Activated CD4-positive, CD25-positive, alpha-beta regulatory T cell (primary cell): ENCODE data around the gene FFAR1.
"Not testable (repeated sequence)": the region's sequence is repeated elsewhere in the genome, so short reads cannot be mapped to it uniquely, and the experiment has no call there.

Experiments used
- DNase-seq, 4 experiments: peaks; one replicate each; lab custom pipeline; 2025; lab: John Stamatoyannopoulos, UW

The FFAR1 gene

DNA sequence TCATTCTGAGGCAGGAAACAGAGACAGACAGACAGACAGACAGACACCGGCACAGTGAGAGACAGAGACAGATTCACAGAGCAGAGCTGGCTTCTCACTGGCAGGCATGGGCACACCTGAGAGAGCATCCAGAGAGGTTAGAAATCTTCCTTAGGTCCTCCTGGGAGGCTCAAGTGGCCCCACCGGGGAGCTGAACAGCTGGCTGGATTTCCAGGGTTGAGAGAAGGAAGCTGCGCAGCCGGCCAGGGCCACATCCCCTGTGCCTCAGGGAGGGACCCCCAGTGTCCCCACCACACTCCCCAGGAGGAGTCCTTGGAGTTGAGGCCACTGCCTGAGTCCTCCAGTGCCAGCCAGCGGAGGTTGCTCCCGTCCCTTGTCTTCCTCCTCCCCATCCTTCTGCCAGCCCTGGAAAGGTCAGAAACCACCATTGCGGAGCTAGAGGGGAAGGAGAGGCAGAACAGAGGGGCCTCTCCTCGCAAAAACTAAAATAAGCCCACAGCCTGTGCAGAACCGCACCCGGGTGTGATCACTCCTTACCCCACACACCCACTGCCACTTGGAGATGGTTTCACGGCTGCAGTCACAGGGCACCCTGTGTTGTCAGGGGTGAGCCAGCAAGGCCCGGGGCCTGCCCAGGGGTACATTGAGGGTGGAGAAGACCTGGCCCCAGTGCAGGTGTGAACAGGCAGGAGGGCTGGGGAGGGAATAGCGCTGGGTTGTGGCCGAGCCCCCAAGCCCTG is 14.7 kb downstream of the FFAR1 start:
- DNase-seq, result no peak

DNA sequence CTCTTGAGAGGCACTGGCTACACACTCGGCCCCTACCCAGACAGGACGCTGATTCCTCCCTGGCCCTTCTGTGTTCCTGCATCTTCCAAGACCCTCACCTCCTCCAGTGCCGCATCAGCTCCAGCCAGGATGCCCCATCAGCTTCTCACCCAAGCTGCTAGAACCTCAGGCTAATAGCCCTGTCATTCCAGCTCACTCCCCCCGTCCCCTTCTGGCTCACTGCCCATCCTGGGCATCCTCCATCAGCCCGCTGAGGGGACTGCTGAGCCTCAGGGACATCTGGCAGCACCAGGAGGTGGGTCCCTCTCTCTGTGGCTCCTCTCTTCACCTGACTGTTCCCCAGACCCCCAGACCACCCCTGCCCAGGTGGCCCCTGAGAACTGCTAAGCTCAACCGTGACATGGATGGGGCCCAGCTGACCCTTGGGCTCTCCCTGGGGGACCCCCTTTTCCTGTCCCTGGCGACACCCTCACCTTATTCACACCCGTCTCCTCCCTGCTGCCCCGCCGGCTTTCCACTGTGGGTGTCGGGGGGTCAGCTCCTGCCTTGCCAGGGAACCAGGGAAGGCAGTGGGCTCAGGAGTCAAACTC is 15.4 kb downstream of the FFAR1 start:
- no peak for DNase-seq

DNA sequence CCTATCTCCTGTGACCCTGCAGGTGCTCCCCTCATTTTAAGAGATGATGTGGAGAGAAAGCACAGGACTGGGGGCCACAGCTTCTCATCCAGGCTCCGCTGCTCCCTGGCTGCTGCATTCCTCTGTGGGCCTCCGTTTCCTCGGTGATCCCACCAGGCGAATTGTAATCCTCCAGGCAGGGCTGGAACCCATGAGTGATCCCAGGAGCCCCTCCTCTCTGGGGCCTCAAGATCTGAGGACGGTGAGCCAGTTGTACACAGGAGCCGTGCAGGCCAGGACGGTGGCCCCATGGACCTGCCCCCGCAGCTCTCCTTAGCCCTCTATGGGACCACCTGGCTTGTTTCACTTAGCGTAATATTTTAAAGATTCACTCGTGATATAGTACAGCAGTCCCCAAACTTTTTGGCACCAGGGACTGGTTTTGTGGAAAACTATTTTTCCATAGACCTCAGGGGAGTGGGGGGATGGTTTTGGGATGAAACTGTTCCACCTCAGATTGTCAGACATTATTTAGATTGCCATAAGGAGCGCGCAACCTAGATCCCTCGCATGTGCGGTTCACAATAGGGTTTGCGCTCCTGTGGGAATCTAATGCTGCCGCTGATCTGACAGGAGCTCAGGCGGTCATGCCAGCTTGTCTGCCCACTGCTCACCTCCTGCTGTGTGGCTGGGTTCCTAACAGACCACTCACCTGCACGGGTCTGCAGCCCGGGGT is 16.2 kb downstream of the FFAR1 start:
- DNase-seq, result no peak

DNA sequence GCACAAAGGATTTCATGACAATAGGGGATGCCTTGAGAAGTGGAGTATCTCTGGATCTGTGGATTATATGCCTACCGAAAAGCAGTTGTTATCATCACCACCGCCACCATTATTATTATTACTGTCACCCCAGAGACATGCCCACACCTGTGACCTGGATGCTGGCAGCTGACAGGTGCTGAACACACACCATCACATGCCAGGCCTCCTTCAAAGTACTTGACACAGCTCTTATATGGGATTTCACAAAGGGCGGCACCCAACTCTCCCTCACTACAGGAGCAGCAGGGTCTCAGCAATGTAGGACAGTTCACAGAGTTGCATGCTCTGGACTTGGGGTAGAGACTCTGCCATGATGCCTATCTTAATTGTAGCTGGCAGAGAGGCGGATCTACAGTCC is 17.6 kb downstream of the FFAR1 start:
- DNase-seq, result no peak

DNA sequence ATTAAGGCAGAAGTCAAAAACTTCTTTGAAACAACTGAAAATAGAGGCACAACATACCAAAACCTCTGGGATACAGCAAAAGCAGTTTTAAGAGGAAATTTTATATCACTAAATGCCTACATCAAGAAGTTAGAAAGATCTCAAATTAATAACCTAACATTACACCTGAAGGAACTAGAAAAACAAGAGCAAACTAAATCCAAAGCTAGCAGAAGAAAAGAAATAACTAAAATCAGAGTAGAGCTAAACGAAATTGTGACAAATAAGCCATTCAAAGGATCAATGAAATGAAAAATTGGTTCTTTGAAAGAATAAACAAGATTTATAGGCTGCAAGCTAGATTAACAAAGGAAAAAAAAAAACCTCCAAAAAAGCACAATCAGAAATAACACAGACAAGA is 20.7 kb downstream of the FFAR1 start:
- no peak for DNase-seq

DNA sequence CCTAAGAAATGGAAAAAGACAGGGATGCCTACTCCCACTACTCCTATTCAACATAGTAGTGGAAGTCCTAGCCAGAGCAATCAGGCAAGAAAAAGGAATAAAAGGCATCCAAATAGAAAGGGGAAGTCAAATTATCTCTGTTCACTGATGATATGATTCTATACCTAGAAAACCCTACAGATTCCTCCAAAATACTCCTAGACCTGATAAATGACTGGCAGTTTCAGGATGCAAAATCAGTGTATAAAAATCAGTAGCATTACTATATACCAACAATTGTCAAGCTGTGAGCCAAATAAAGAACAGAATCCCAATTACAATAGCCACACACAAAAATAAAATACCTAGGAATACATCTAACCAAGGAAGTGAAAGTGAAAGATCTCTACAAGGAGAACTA is 21.8 kb downstream of the FFAR1 start:
- DNase-seq, result no peak

DNA sequence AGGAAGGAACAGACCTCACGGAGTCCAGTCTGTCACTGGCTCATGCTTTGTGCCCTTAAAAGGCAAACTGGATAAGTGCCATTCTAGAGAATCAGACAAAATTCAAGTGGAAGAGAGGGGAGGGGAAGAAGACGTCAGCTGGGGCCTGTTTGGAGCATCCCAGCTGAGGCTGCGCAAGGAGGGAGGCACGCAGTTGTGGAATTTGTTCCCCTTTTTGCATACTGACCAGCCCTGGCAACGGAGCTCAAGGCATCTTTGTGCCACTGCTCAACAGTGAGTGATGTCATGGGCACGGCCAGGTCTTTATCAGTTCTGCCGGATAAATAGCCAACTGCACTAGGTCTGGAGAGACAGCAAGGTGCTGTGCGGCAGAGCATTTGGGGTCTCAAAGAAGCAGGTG is 23.0 kb downstream of the FFAR1 start, which contains the start of gene GPR42:
Gene GPR42, plus strand, starts transcription at position 347 of the 400 bp plus-strand sequence. CDS start 292 bp downstream, outside the sequence.
- no peak for DNase-seq

DNA sequence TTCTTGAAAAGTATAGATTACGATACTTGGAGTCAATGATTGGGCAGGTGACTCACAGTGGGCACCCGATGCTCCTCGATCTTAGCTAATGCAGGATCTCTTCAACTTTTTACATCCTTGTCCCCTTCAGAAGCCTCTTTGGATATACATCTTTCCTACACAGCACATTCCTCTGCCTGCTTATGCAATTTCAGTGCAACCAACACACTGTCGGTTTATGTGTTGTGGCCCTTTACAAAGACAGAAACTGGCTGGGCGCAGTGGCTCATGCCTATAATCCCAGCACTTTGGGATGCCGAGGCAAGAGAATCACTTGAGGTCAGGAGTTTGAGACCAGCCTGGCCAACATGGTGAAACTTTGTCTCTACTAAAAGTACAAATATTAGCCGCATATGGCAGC is 25.8 kb downstream of the FFAR1 start:
- DNase-seq, result no peak

DNA sequence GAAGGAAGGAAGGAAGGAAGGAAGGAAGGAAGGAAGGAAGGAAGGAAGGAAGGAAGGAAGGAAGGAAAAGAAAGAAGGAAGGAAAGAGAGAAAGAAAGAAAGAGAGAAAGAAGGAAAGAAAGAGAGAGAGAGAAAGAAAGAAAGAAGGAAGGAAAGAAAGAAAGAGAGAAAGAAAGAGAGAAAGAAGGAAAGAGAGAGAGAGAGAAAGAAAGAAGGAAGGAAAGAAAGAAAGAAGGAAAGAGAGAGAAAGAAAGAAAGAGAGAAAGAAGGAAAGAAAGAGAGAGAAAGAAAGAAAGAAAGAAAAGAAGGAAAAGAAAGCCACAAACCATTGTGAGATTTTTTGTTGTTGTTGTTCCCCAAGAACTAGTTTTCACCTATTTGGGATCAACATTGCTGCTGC is 26.3 kb downstream of the FFAR1 start:
- not testable (repeated sequence) for DNase-seq

DNA sequence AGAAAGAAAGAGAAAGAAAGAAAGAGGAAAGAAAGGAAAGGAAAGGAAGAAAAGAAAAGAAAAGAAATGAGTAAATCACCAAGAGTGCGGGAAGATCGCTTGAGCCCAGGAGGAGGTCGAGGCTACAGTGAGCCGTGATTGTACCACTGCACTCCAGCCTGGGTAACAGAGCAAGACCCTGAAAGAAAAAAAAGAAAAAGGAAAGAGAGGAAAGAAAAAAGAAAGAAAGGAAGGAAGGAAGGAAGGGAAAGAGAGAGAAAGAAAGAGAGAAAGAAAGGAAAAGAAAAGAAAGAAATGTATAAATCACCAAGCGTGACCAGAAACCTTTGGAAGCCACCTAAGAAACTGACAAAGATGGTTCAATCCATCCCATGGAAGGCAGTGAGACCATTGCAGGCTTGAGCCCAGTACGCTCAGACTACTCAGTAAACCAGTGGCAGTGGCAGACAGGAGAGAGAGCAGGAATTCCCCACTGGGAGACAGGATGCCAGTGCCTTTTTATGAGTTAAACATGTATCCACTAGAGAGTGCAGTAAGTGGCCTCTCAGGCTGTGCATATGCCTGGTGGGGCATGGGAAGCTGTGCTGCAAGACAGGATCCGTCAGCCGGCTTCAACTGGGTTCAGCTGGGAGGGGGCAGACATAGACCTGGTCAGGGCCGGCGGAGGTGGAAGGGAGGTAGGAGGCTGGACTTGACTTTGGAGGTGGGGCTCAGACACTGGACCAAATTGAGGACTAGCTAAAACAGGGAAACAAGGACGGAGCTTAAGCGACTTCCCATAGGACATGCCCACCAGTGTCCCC is 28.0 kb downstream of the FFAR1 start:
- no peak for DNase-seq

DNA sequence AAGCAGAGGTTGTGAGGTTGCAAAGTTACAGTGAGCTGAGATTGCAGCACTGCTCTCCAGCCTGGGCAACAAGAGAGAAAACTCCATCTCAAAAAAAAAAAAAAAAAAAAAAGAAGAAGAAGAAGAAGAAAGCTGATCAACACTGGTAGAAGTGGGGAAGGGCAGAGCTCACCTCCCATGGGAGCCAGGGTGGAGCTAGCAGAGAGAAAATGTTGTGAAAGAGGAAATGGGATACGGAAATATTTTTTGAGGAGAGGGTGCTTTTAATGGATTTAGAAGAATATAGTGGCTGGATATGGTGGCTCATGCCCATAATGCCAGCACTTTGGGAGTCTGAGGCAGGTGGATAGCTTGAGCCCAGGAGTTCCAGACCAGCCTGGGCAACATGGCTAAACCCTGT is 30.0 kb downstream of the FFAR1 start:
- no peak for DNase-seq

DNA sequence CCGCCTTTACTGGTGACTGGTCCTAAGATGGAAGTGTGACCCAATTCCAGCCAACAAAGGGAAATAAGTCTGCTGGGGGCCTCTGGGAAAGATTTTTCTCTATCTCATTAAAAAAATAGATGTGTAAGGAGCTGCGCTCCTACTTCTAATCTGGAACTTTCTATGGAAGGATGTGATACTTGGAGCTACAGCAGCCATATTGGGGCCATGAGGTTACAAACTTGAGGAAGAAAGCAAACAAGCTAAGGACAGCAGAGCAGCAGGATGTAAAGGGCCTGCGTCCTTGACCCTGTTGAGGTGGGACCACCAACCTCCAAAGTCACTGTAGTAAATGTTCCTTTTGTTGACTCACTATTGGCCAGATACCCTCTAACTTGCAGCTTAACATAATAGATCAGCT is 30.7 kb downstream of the FFAR1 start:
- no peak for DNase-seq

DNA sequence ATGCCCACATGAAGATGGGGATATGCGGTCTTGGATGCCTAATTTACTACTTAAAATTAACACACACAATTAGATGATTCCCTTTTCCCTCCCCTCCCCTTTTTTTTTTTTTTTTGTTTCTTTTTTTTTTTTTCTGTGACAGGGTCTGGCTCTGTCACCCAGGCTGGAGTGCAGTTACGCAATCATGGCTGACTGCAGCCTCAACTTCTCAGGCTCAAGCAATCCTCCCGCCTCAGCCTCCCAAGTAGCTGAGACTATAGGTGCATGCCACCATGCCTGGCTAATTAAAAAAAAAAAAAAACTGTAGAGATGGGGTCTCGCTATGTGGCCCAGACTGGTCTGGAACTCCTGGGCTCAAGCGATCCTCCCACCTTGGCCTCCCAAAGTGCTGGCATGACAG is 31.8 kb downstream of the FFAR1 start:
- not testable (repeated sequence) for DNase-seq

DNA sequence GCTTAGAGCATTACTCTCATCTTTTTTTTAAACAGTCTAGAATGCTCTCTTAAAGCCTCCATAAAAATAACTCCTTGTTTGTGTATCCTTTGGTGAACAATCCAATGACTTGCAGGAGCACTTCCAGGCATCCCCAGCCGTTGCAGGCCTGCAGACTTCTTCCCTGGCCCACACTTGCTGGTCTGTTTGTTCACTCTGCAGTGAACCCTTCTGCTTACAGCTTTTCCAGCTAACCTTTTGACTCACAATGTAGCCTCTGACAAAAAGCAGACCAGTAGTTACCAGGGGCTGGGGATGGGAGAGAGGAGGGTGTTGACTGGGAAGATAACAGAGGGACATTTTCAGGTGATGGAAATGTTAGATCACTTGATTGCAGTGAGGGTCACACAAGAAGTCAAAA is 32.3 kb downstream of the FFAR1 start:
- no peak for DNase-seq

DNA sequence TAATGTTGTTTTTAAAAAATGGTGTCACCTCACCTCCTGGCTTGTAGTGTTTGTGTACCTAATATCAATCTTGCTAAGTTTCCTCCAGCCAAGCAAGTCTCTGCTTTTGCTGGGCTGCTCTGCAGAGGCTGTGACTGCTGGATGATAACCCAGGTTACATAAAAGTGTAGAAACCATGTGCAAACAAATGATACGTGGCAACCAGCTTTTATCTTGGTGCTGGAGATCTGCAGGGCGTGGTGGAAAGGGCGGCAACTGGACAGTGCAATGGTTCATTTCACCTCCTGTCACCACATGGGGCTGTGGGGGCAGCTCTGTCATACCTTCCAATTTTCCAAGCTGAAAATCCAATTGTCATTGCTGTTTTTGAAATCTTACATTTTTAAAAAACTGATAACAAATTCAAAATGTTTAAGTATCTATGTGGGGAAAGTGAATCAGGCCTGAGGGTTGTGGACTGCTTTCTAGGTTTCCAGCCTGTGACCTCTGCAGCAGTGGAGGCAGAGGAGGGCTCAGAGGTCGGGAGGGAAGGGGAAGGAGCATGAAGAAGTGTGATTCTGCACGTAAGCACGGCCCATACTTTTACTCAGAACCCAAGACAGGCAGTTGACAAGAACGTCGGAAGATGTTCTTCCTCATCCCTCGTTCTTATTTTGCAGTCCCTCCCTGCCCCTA is 32.9 kb downstream of the FFAR1 start:
- DNase-seq, result no peak

DNA sequence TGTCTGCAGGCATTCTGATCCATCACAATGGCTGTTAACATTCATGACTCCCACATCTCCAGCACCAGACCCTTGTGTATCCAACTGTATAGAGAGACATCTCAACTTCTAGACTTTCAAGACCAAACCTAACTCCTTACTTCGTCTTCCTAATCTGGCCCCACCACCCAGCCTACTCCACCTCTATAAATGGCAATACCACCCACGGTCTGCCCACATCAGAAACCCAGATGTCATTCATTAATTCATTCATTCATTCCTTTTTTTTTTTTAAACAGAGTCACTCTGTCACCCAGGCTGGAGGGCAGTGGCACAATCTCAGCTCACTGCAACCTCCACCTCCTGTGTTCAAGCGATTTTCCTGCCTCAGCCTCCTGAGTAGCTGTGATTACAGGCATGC is 33.6 kb downstream of the FFAR1 start:
- DNase-seq, result no peak

DNA sequence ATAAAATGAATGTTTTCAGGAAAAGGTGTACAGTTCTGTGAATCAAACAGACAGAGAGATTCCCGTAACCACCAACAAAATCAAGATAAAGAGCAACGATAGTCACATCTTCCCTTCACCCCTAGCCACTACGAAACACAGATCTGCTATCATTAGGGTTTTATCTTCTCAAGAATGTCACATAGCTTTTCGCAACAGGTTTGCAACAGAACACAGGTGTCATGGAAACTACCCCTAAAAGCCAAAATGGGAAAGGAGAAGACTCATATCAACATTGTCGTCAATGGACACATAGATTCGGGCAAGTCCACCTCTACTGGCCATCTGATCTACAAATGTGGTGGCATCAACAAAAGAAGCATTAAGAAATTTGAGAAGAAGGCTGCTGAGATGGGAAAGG is 34.2 kb downstream of the FFAR1 start:
- DNase-seq, result no peak

DNA sequence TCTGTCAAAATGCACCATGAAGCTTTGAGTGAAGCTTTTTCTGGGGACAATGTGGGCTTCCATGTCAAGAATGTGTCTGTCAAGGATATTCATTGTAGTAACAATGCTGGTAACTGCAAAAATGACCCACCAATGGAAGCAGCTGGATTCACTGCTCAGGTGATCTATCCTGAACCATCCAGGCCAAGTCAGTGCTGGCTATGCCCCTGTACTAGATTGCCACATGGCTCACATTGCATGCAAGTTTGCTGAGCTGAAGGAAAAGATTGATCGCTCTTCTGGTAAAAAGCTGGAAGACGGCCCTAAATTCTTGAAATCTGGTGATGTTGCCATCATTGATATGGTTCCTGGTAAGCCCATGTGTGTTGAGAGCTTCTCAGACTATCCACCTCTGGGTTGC is 35.8 kb downstream of the FFAR1 start:
- no peak for DNase-seq

DNA sequence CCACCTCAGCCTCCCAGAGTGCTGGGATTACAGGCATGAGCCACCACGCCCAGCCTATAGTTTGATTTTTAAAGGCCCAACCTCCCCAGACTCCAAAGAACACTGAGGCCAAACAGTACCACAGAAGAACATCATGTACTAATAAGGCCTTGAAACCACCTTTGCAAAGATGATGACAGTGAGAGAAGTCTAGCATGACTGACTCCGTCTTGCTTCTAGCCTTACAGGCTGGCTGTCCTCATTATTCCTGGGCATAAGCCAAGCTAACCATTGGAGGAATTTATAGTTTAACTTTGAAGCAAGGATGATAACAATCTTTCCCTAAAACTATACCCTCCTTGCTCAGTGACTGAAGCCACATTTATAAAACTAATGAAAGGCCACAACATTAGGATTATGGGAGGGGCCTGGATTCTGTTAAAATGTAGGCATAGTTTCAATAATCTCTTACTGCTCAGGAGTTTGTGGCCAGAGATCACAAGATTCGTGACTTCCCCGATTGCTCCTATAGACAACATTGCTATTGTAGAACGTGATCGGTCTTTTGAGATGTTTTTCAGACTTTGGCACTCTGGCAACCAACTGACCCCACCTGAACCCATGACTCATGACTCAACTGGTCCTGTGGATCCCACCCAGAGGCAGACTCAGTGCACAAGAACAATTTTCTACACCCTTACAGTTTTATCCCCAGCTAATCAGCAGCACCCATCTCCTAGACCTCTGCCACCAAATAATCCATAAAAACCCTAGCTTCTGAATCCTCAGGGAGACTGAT is 40.8 kb downstream of the FFAR1 start:
- DNase-seq, result no peak

DNA sequence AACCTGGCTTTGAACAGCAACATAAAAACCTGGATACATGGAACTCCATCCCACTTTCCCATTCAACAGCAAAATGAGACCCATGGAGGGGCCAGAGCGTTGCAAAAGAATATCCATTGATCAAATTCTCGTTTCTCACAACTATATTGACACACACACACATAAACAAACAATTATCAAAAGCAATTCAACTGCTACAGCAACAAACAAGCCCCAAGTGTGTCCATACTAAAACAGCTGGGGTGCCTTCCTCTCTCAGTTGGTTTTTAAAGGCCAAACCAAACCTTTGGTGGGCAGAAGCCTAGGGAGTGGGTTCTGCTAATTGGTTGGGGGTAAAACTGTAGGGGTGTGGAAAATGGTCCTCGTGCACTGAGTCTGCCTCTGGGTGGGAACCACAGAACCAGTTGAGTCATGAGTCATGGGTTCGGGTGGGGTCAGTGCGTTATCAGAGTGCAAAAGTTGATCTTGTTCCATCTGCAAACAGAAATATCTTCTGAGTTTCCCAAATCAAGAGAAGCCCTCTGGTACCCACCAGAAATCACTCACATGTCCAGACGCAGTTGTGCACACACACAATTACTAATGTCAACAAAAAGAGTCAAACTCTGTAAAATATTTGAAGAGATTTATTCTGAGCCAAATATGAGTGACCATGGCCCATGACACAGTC is 41.6 kb downstream of the FFAR1 start:
- no peak for DNase-seq
